ENCODE data around the gene HEXB.

DNA sequence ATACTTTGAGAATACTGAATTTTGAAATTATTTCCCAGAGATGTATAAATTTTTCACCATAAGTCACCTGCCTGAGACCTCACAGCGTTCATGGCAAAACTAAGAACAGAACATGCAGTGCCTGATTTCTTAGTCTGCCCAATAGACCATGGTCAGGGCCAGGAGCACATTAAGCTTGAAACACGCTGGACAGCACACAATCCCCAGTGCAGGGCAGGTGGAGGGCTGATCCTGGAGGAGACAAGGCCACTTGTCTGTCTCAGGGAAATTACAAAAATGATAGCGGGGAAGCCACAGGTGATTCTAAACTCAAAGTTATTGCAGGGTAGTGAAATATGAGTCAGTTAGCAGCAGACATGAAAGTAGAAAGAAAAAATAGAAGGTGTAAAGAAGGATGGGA, 25.9 kb upstream of the HEXB start:
- TF ChIP-seq, protein P1, sequence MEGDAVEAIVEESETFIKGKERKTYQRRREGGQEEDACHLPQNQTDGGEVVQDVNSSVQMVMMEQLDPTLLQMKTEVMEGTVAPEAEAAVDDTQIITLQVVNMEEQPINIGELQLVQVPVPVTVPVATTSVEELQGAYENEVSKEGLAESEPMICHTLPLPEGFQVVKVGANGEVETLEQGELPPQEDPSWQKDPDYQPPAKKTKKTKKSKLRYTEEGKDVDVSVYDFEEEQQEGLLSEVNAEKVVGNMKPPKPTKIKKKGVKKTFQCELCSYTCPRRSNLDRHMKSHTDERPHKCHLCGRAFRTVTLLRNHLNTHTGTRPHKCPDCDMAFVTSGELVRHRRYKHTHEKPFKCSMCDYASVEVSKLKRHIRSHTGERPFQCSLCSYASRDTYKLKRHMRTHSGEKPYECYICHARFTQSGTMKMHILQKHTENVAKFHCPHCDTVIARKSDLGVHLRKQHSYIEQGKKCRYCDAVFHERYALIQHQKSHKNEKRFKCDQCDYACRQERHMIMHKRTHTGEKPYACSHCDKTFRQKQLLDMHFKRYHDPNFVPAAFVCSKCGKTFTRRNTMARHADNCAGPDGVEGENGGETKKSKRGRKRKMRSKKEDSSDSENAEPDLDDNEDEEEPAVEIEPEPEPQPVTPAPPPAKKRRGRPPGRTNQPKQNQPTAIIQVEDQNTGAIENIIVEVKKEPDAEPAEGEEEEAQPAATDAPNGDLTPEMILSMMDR (IDR thresholded peaks at IDR 0.05): no peak
- TF ChIP-seq POLR2AphosphoS5 (IDR thresholded peaks at IDR 0.05): no peak
- TF ChIP-seq POLR2A (IDR thresholded peaks at IDR 0.05): no peak
